HG02885 (cell line): ENCODE results near the gene RECQL5.
"Not testable (repeated sequence)": the region's sequence is repeated elsewhere in the genome, so short reads cannot be mapped to it uniquely, and the experiment has no call there.

Experiments
- ATAC-seq: cut with Tn5 transposase; IDR thresholded peaks from one replicate; pipeline ENCODE4 v1.9.1; 2021; ENCODE audit warnings: mild to moderate bottlenecking; ENCODE audit not compliant: unreplicated experiment, poor library complexity

The RECQL5 gene

DNA sequence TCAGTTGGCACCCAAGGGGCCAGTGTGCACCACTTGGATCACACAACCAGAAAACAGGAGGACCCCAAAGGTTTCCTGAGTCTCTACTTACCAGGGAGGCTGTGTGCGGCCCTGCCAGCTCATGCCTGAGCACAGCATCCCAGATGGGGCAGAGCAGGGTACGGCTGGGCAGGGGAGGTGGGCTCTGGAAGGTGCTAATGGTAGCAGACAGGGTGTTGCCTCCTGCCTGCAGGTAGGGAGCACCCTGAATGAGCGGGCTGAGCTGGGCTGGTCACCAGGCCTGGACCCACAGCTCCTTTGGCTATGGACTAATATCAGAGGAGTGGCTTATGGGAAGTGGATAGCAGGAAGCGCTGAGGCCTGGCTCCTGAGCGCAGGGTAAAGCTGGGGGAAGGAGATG lies 14.6 kb downstream of the RECQL5 start:
- ATAC-seq = no peak

- no peak for ATAC-seq
These were observed 16.1 kb downstream of the RECQL5 start for GRCh38 chr17:75650874-75651273.

- no peak for ATAC-seq
These were observed 17.3 kb downstream of the RECQL5 start for GRCh38 chr17:75649687-75650086.

- no peak for ATAC-seq
These were observed 19.0 kb downstream of the RECQL5 start for GRCh38 chr17:75647921-75648320.

DNA sequence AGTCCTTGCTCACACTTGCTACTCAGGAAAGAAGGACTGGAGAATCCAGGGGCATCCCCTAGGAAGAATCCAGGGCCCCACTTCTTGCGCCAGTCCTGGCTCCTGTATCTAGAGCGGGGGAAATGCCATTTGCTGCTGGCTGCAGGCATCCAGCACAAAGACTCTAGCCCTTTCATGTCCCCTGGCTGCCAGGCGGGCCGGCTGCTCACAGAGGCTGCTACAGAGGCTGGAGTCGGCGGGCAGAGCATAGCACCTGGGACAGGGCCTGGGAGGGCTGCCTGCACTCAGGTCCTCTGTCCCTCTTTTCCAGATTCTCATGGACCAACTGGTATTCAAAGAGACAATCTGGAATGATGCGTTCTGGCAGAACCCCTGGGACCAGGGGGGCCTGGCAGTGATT lies 19.9 kb downstream of the RECQL5 start:
- ATAC-seq = no peak

- no peak for ATAC-seq
These were observed 20.3 kb downstream of the RECQL5 start for GRCh38 chr17:75646638-75646992.

DNA sequence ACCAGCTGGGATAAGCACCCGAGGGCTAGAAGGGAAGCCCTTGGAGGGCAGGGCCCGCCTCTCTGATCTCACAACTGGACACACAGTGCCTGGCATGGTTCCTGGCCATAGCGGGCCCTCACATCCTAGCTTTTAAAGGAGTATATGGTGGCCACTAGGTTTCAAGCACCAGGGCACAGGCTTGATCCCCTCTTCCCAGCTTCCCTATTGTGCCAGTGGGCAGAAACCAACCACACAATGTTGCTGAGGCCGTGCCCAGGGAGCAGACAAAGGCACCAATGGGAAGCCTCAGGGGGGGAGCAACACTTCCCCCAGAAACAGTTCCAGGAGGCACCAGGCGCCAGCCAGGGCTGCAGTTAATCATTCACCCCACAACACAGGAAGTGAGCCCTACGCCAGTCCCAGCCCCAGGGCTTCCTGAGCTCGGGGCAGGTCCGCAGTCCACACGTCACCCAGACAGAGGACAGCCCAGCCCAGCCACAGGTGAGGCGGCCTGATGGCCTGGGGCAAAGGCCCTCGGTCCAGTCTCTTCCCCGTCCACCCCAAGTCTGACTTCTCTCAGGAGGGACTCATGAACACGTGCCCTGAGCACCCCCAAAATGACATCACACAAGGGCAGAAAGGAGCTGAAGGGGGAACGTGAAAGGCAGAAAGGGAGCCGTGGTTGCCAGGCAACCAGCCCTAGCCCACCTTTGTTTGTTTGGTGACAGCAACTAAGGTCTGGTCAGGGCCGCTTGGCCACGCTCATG lies 20.9 kb downstream of the RECQL5 start:
- no peak for ATAC-seq

DNA sequence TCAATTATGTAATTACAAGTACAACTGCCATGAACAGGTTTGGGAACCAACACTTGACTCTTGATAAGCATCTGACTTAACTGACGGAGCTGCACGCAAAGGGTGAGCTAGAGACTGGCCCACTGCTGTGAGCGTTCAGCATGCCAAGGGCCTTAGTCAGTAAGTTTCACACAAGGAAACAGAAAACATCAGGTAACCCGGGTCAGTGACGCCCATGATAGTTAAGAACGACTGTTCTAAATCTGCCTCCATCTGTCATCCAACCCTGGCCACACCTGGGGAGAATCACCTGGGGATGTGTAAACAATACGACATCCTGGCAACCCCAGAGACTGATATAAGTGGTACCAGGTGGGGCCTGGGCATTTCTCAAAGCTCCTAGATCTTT lies 21.5 kb downstream of the RECQL5 start:
- ATAC-seq = no peak

- no peak for ATAC-seq
These were observed 23.3 kb downstream of the RECQL5 start for GRCh38 chr17:75643643-75644017.

DNA sequence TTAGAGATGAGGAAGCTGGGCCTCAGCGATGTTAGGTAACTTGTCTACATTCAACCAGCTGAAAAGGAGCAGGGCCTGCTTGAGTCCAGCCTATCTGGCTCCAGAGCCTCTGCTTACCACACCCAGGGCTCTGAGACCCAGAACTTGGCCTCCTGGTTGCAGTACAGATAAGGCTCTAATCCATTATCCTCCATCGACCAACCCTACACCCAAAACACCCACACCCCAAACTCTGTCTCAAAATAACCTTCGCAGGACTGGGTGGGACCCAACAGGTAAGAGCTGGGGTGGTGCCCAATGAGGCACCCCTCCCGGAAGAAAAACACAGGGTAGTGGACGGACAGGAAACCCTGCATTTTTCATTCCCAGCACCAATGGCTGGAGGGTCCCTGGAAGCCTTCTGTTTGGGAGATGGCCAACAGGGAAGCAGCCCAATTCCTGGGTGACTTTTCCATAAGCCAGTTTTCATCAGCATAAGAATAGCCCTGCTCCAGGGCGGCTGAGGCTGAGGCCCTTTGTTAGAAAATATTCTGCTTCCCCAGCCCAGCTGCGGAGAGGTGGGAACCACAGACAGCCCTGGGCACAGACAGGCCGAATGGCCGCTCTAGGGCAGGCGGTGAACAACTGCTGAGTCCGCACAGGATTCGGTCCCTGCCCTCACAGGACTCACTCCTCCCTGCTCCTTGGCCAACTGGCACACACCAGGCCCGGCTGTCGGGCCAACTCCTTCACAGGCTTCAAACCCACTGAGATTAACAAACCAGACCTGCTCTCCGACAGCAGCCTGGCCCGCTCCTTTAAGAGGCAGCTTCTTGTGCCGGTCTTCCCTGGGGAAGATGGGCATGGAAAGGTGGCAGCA lies 23.9 kb downstream of the RECQL5 start:
- ATAC-seq = no peak

DNA sequence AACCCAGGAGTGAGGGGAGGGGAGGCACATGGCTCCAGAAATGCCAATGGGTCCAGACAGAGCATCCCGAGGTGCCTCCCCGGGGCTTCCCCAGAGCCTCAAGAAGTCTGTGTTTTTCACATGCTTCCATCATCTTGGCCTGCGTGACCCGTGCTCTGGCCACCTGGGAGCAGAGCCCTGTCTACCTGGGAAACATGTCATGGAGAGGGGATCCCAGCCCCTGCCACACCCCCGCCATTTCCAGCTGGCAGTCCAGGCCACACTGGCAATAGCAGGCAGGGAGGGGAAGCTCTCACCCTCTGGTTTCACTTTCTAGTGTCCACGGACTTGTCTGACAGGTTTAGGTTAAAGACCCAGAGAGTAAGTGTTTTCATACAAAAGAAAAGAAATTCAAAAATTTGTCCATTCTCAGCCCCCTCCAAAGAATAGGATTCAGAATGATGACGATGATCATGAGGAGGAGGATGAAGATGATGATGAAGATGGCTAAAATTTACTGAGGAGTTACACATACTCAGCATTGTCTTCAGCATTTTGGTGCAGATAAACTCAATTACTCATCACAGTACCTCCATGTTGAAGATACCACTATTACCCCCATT lies 24.7 kb downstream of the RECQL5 start:
- no peak for ATAC-seq

GRCh38 chr17:75641343-75641742 lies 25.6 kb downstream of the RECQL5 start:
- ATAC-seq = no peak

- no peak for ATAC-seq
These were observed 26.3 kb downstream of the RECQL5 start for GRCh38 chr17:75640556-75641119.

- no peak for ATAC-seq
These were observed 27.0 kb downstream of the RECQL5 start for GRCh38 chr17:75639771-75640555.

- no peak for ATAC-seq
These were observed 27.6 kb downstream of the RECQL5 start for GRCh38 chr17:75639327-75639726.

DNA sequence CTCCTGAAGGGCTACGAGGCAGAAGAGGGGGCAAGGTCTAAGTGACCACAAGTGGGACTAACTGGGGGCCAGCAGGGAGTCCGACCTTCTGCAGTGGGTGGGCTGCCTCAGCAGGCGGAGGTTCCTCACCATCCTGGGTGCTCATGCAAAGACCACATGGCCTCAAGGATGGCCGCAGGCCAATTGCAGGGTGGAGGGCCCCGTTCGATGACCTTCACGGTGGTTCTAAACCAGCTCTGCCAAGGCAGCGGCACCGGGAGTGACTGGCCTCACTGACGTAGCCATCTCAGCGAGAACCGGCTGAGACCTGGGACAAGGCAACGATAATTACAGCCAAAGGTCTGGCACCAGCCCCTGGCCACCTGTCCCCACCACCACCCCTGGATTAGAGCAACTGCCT lies 28.1 kb downstream of the RECQL5 start:
- no peak for ATAC-seq

- not testable (repeated sequence) for ATAC-seq
These were observed 28.9 kb downstream of the RECQL5 start for GRCh38 chr17:75638039-75638438.

DNA sequence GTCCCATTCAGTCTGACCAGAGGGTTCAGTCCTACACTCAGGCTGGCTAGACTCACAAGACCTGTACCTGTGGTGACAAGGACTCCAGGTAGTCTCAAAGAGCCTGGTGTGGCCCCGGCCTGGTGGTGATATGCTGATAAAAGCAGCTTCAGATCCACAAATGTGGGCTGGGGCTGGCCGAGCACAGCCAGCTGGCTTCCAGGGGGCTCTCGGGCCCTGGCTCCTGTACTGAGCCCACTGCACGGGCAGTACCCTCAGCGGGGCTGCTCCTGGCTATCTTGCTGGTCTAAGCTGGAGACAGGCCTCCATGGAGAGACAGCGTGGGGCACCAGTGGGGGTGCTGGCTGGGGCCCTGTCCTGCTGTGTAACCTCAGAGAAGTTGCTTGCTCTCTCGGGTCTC lies 29.4 kb downstream of the RECQL5 start:
- no peak for ATAC-seq

- no peak for ATAC-seq
These were observed 29.8 kb downstream of the RECQL5 start for GRCh38 chr17:75637143-75637538.

DNA sequence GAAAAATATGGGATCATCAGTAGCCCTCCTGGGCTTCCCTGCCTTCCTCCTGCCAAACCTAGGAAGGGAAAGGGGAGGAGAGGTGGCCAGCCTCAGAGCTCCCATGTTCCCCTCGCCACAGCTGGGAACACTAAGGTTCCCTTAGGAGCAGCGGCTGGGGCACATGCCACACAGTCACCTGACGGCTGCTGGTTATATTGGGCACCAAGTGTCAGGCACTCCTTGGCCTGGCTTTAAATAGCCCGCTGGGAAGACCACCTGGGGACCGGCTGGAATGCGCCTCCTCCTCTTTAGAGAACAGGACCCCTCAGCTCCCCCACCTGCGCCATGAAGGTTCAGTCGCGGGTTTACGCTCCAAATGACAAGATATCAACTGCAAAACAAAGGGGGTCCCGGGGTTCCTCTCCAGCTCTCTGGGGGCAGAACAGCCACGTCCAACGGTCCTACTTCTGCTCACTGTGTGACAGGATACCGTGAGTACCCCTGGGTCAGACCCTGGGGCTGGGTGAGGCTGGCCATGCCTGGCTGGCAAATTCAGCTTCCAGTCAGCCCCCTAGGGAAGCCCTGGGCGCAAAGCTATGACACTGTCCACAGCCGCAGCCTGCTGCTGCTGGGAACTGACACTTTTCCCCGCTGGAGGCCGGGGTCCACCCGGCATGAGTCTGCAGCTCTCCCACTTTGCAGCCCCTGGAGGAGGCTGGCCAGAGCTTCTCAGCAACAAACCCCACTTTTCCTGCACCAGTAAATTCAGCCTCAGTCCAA lies 30.4 kb downstream of the RECQL5 start:
- no peak for ATAC-seq
